WTC11 (cell line): Measurements from ENCODE around the gene FNDC11. TPM values are rescaled to one million over a fixed set of nuclear protein-coding genes. Genes with fewer than 3 reads are reported as not detected.
"Not testable (repeated sequence)": the region's sequence is repeated elsewhere in the genome, so short reads cannot be mapped to it uniquely, and the experiment has no call there.

Source experiments
- ATAC-seq: fragments of 200-7000 bp; cut with Tn5 transposase; 2 replicates; pipeline ENCODE4 v1.10.0; 2021; ENCODE audit warnings: mild to moderate bottlenecking, moderate library complexity
- CTCF ChIA-PET: fragments of 300-600 bp; sonication (Branson Sonifier 250); formaldehyde crosslinking; loops from one replicate; lab custom pipeline; 2021; ENCODE audit warnings: antibody characterized with exemption; lab: Charles Lee
- POLR2A ChIA-PET: fragments of 350-600 bp; sonication (Branson Sonifier 250); formaldehyde crosslinking; loops from one replicate; lab custom pipeline; 2021; ENCODE audit warnings: antibody characterized with exemption; lab: Charles Lee
- DNase-seq: peaks from one replicate; pipeline ENCODE4 v3.0.0; 2021; ENCODE audit warnings: low spot score
- H3K27ac Mint-ChIP-seq: 2 replicates; pipeline ENCODE4 v1.8.0; 2021; ENCODE audit warnings: mixed read lengths
- H3K27me3 Mint-ChIP-seq: 2 replicates; pipeline ENCODE4 v1.8.0; 2021; ENCODE audit warnings: low read depth, mild to moderate bottlenecking, moderate library complexity, mixed read lengths
- H3K36me3 Mint-ChIP-seq: 2 replicates; pipeline ENCODE4 v1.8.0; 2021; ENCODE audit warnings: mixed read lengths
- H3K4me1 Mint-ChIP-seq: 2 replicates; pipeline ENCODE4 v1.8.0; 2022; ENCODE audit warnings: mixed read lengths
- H3K4me3 Mint-ChIP-seq: 2 replicates; pipeline ENCODE4 v1.8.0; 2021; ENCODE audit warnings: mild to moderate bottlenecking, moderate library complexity, mixed read lengths
- H3K9me3 Mint-ChIP-seq: 2 replicates; pipeline ENCODE4 v1.8.0; 2021; ENCODE audit warnings: mixed read lengths
- GABPB1 ChIP-seq: sonication (generic); formaldehyde crosslinking; IDR thresholded peaks from 2 replicates; pipeline ENCODE4 v1.8.1; 2023; ENCODE audit warnings: mild to moderate bottlenecking, missing genetic modification reagents
- JAZF1 ChIP-seq: fragments of 250-450 bp; sonication (Bioruptor Pico); IDR thresholded peaks from 2 replicates; pipeline ENCODE4 v1.9.0; 2021; ENCODE audit warnings: moderate library complexity, mild to moderate bottlenecking, inconsistent platforms
- NR3C1 ChIP-seq: sonication (generic); formaldehyde crosslinking; conservative IDR thresholded peaks from 2 replicates; pipeline ENCODE4 v1.8.1; 2023; ENCODE audit warnings: low read depth, mild to moderate bottlenecking, missing genetic modification reagents
- RELA ChIP-seq: sonication (generic); formaldehyde crosslinking; IDR thresholded peaks from 2 replicates; pipeline ENCODE4 v1.8.1; 2022; ENCODE audit warnings: missing genetic modification reagents, mild to moderate bottlenecking, borderline replicate concordance
- SOX15 ChIP-seq: fragments of 250-450 bp; sonication (Bioruptor Pico); IDR thresholded peaks from 2 replicates; pipeline ENCODE4 v1.9.0; 2021; ENCODE audit warnings: mild to moderate bottlenecking
- SP1 ChIP-seq: sonication (generic); formaldehyde crosslinking; conservative IDR thresholded peaks from 2 replicates; pipeline ENCODE4 v1.8.1; 2022; ENCODE audit warnings: missing genetic modification reagents
- TEAD4 ChIP-seq: sonication (generic); formaldehyde crosslinking; IDR thresholded peaks from 2 replicates; pipeline ENCODE4 v1.8.0; 2022; ENCODE audit warnings: mild to moderate bottlenecking, missing genetic modification reagents
- TP53 ChIP-seq: sonication (generic); formaldehyde crosslinking; IDR thresholded peaks from 2 replicates; pipeline ENCODE4 v1.8.1; 2023; ENCODE audit warnings: mild to moderate bottlenecking, missing genetic modification reagents
- total RNA-seq: library from RNA; stranded (reverse); gene quantifications from 3 replicates; pipeline ENCODE4 v1.2.3, GENCODE V29; 2021
- TF ChIP-seq, protein P1 (sequence below): sonication (generic); formaldehyde crosslinking; IDR thresholded peaks from 2 replicates; pipeline ENCODE4 v1.8.0; 2022; ENCODE audit warnings: mild to moderate bottlenecking, missing genetic modification reagents
- TF ChIP-seq, protein P2 (sequence below): sonication (generic); formaldehyde crosslinking; IDR thresholded peaks from 2 replicates; pipeline ENCODE4 v1.8.1; 2022; ENCODE audit warnings: low read depth, missing genetic modification reagents, borderline replicate concordance
- TF ChIP-seq, protein P3 (sequence below): sonication (generic); formaldehyde crosslinking; IDR thresholded peaks from 2 replicates; pipeline ENCODE4 v1.8.1; 2022; ENCODE audit warnings: low read depth, mild to moderate bottlenecking, moderate library complexity, missing genetic modification reagents, borderline replicate concordance
- TF ChIP-seq, protein P4 (sequence below): sonication (generic); formaldehyde crosslinking; IDR thresholded peaks from 2 replicates; pipeline ENCODE4 v1.8.0; 2023; ENCODE audit warnings: mild to moderate bottlenecking, missing genetic modification reagents
- TF ChIP-seq, protein P5 (sequence below): sonication (generic); formaldehyde crosslinking; conservative IDR thresholded peaks from 2 replicates; pipeline ENCODE4 v1.8.1; 2022; ENCODE audit warnings: mild to moderate bottlenecking, missing genetic modification reagents
- TF ChIP-seq, protein P6 (sequence below): fragments of 200-600 bp; IDR thresholded peaks from 2 replicates; pipeline ENCODE4 v1.8.0; 2022; ENCODE audit warnings: antibody characterized with exemption
- TF ChIP-seq, protein P7 (sequence below): sonication (generic); formaldehyde crosslinking; IDR thresholded peaks from 2 replicates; pipeline ENCODE4 v1.8.1; 2023; ENCODE audit warnings: mild to moderate bottlenecking, missing genetic modification reagents, moderate library complexity
- TF ChIP-seq, protein P8 (sequence below): fragments of 250-450 bp; sonication (Bioruptor Pico); IDR thresholded peaks from 2 replicates; pipeline ENCODE4 v1.8.0; 2021; ENCODE audit warnings: mild to moderate bottlenecking

FNDC11 gene
- total RNA-seq, 1 experiment from 2014 or later: 3.8 TPM

DNA sequence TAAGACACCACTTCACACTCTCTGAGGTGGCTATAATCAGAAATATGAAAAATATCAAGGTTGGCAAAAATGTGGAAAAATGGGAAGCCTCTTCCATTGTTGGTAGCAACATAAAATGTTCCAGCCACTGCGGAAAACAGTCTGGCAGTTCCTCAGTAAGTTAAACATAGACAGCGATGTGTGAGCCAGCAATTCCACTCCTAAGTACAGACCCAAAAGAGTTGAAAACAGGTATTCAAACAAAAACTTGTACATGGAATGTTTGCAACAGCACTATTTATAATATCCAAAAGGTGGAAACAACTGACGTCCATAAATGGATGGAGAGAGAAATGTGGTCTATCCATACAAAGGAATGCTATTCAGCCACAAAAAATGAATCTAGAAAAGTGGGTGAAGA is 40.8 kb upstream of the FNDC11 start (continued):
- TF ChIP-seq, protein P1, sequence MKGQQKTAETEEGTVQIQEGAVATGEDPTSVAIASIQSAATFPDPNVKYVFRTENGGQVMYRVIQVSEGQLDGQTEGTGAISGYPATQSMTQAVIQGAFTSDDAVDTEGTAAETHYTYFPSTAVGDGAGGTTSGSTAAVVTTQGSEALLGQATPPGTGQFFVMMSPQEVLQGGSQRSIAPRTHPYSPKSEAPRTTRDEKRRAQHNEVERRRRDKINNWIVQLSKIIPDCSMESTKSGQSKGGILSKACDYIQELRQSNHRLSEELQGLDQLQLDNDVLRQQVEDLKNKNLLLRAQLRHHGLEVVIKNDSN (CRISPR knock-in tag): no peak

DNA sequence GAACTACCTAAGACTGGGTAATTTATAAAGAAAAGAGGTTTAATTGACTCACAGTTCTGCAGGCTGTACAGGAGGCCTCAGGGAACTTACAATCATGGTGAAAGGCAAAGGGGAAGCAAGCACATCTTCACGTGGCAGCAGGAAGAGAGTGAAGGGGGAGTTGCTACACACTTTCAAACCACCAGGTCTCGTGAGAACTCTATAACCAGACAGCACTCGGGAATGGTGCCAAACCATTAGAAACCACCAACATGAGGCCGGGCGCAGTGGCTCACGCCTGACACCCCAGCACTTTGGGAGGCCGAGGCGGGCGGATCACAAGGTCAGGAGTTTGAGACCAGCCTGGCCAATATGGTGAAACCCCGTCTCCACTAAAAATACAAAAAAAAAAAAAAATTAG is 39.4 kb upstream of the FNDC11 start:
- peaks cover 11% of the 10 kb centered on the region for H3K4me1 Mint-ChIP-seq
- H3K4me3 Mint-ChIP-seq, H3K27ac Mint-ChIP-seq, ATAC-seq, POLR2A ChIA-PET, H3K9me3 Mint-ChIP-seq, DNase-seq, H3K36me3 Mint-ChIP-seq, CTCF ChIA-PET, H3K27me3 Mint-ChIP-seq: not testable (repeated sequence)

DNA sequence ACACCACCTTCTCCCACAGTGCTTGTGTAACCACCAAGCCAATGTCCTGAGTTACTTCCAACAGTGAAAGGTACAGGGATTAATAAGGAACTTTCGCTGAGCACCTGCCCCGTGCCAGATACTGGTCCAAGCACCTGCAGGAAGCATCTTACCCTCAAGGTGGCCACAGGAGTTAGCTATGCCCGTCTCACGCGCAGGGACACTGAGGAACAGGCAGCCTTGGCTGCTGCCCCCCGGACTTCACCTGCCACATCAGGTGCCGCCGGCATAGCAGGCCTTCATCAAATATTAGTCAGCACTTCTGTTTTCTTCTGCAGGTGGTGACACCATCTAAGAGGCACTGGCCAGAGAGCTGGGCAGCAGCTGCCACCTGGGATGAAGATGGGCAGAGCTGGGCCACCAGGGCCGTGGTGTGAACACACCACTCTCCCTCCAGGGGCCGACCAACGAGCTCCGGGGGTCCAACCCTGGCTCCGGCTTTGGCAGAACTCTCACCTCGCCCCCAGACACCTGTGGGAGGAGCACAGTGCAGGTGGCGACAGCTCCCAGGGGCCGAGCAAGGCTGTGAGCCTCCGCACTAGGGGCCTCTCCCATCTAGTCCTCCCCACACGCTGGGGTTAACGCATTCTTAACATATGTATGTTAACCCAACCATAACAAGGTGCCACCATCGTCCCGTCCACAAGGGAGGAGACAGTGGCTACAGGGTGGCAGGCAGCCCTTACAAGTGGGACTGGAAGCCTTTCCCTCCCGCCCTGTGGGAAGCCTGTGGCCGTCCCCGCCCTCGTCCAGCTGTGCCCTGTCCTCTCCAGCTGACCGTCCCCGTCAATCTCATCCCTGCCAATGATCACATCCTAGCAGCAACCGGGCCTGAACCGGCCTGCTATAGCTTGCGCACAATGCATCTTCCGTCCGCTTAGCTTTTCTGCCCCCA is 36.3 kb upstream of the FNDC11 start:
- CTCF ChIA-PET: interaction anchor here (1.3 to 1.4 kb wide), 2 partner anchors 20 to 21 kb away, joined by 8 to 11 read pairs; partner anchors contain the start of gene PTK6
- H3K36me3 Mint-ChIP-seq: peaks cover 6% of the 10 kb centered on the region
- ATAC-seq (no peak), DNase-seq (no peak)
- H3K4me1 Mint-ChIP-seq: peaks cover 14% of the 10 kb centered on the region
- H3K27me3 Mint-ChIP-seq: peaks cover 12% of the 10 kb centered on the region
- H3K27ac Mint-ChIP-seq: peak overlapping the region; percentile 2; the same call in 1 of the 2 replicates
- POLR2A ChIA-PET: no interaction called here
- H3K9me3 Mint-ChIP-seq: peaks cover 8% of the 10 kb centered on the region; the same call in 1 of the 2 replicates
- no peak for TF ChIP-seq TP53 (CRISPR knock-in tag)
- TF ChIP-seq, protein P2, sequence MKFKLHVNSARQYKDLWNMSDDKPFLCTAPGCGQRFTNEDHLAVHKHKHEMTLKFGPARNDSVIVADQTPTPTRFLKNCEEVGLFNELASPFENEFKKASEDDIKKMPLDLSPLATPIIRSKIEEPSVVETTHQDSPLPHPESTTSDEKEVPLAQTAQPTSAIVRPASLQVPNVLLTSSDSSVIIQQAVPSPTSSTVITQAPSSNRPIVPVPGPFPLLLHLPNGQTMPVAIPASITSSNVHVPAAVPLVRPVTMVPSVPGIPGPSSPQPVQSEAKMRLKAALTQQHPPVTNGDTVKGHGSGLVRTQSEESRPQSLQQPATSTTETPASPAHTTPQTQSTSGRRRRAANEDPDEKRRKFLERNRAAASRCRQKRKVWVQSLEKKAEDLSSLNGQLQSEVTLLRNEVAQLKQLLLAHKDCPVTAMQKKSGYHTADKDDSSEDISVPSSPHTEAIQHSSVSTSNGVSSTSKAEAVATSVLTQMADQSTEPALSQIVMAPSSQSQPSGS (CRISPR knock-in tag): no peak
- H3K4me3 Mint-ChIP-seq: no peak overlapping the region

DNA sequence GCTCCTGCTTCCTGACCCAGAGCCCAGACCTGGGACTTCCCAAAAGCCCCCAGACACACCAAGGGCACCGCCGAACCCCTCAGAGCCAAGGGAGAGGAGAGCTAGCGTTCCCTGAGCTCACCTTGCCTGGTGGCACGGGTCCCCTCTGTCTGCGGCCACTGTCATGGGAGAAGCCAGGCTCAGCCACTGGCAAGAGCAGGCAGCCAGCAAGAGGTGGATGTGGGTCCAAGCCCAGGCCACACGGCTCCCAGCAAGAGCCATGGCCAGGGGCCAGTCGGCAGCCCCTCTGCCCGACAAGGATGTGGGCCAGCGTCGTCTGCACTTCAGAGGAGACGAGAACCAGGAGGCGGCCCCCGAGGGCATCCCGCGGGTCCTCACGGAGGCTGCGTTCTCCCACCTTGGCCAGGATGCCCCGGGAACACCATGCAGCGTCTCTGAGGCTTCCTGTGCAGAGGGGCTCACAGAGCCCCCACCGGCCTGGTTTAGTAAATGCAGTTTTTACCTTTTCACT is 35.6 kb upstream of the FNDC11 start:
- H3K4me3 Mint-ChIP-seq: peak overlapping the region; percentile 74
- POLR2A ChIA-PET: no interaction called here
- H3K4me1 Mint-ChIP-seq: peaks cover 14% of the 10 kb centered on the region
- H3K27ac Mint-ChIP-seq: peak overlapping the region; percentile 2; the same call in 1 of the 2 replicates
- peaks cover 9% of the 10 kb centered on the region for H3K27me3 Mint-ChIP-seq
- peak; percentile 4; the same call in 1 of the 2 replicates for ATAC-seq
- peaks cover 12% of the 10 kb centered on the region for H3K36me3 Mint-ChIP-seq
- CTCF ChIA-PET: interaction anchor here (1.1 to 1.4 kb wide), 3 partner anchors 11 to 22 kb away, joined by 3 to 11 read pairs (median 8); partner anchors contain the start of gene PTK6
- no peak for DNase-seq
- H3K9me3 Mint-ChIP-seq: peaks cover 9% of the 10 kb centered on the region; the same call in 1 of the 2 replicates
- TF ChIP-seq TEAD4 (CRISPR knock-in tag): no peak
- no peak for TF ChIP-seq JAZF1 (CRISPR knock-in tag)
- no peak for TF ChIP-seq GABPB1 (CRISPR knock-in tag)
- TF ChIP-seq, protein P3, sequence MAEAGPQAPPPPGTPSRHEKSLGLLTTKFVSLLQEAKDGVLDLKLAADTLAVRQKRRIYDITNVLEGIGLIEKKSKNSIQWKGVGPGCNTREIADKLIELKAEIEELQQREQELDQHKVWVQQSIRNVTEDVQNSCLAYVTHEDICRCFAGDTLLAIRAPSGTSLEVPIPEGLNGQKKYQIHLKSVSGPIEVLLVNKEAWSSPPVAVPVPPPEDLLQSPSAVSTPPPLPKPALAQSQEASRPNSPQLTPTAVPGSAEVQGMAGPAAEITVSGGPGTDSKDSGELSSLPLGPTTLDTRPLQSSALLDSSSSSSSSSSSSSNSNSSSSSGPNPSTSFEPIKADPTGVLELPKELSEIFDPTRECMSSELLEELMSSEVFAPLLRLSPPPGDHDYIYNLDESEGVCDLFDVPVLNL (CRISPR knock-in tag): no peak
- TF ChIP-seq, protein P4, sequence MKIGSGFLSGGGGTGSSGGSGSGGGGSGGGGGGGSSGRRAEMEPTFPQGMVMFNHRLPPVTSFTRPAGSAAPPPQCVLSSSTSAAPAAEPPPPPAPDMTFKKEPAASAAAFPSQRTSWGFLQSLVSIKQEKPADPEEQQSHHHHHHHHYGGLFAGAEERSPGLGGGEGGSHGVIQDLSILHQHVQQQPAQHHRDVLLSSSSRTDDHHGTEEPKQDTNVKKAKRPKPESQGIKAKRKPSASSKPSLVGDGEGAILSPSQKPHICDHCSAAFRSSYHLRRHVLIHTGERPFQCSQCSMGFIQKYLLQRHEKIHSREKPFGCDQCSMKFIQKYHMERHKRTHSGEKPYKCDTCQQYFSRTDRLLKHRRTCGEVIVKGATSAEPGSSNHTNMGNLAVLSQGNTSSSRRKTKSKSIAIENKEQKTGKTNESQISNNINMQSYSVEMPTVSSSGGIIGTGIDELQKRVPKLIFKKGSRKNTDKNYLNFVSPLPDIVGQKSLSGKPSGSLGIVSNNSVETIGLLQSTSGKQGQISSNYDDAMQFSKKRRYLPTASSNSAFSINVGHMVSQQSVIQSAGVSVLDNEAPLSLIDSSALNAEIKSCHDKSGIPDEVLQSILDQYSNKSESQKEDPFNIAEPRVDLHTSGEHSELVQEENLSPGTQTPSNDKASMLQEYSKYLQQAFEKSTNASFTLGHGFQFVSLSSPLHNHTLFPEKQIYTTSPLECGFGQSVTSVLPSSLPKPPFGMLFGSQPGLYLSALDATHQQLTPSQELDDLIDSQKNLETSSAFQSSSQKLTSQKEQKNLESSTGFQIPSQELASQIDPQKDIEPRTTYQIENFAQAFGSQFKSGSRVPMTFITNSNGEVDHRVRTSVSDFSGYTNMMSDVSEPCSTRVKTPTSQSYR (CRISPR knock-in tag): no peak
- TF ChIP-seq, protein P5, sequence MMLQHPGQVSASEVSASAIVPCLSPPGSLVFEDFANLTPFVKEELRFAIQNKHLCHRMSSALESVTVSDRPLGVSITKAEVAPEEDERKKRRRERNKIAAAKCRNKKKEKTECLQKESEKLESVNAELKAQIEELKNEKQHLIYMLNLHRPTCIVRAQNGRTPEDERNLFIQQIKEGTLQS (CRISPR knock-in tag): no peak
- TF ChIP-seq RELA (CRISPR knock-in tag): no peak
- TF ChIP-seq NR3C1 (CRISPR knock-in tag): no peak
- TF ChIP-seq, protein P6, sequence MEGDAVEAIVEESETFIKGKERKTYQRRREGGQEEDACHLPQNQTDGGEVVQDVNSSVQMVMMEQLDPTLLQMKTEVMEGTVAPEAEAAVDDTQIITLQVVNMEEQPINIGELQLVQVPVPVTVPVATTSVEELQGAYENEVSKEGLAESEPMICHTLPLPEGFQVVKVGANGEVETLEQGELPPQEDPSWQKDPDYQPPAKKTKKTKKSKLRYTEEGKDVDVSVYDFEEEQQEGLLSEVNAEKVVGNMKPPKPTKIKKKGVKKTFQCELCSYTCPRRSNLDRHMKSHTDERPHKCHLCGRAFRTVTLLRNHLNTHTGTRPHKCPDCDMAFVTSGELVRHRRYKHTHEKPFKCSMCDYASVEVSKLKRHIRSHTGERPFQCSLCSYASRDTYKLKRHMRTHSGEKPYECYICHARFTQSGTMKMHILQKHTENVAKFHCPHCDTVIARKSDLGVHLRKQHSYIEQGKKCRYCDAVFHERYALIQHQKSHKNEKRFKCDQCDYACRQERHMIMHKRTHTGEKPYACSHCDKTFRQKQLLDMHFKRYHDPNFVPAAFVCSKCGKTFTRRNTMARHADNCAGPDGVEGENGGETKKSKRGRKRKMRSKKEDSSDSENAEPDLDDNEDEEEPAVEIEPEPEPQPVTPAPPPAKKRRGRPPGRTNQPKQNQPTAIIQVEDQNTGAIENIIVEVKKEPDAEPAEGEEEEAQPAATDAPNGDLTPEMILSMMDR: no peak
- TF ChIP-seq SP1: no peak
- no peak for TF ChIP-seq SOX15 (CRISPR knock-in tag)
- TF ChIP-seq, protein P7, sequence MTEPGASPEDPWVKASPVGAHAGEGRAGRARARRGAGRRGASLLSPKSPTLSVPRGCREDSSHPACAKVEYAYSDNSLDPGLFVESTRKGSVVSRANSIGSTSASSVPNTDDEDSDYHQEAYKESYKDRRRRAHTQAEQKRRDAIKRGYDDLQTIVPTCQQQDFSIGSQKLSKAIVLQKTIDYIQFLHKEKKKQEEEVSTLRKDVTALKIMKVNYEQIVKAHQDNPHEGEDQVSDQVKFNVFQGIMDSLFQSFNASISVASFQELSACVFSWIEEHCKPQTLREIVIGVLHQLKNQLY (CRISPR knock-in tag): no peak
- TF ChIP-seq, protein P8, sequence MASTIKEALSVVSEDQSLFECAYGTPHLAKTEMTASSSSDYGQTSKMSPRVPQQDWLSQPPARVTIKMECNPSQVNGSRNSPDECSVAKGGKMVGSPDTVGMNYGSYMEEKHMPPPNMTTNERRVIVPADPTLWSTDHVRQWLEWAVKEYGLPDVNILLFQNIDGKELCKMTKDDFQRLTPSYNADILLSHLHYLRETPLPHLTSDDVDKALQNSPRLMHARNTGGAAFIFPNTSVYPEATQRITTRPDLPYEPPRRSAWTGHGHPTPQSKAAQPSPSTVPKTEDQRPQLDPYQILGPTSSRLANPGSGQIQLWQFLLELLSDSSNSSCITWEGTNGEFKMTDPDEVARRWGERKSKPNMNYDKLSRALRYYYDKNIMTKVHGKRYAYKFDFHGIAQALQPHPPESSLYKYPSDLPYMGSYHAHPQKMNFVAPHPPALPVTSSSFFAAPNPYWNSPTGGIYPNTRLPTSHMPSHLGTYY (CRISPR knock-in tag): no peak
